Erythroblast (primary cell): Measurements from ENCODE around the gene ELMOD3.

Experiments
- GATA1 ChIP-seq: IDR thresholded peaks from 2 replicates; pipeline ENCODE4 v1.6.1; 2011; ENCODE audit warnings: low read depth, mild to moderate bottlenecking, control low read depth, low read length, moderate library complexity
- POLR2A ChIP-seq: IDR thresholded peaks from 2 replicates; pipeline ENCODE4 v1.6.1; 2011; ENCODE audit warnings: mild to moderate bottlenecking, low read length

DNA sequence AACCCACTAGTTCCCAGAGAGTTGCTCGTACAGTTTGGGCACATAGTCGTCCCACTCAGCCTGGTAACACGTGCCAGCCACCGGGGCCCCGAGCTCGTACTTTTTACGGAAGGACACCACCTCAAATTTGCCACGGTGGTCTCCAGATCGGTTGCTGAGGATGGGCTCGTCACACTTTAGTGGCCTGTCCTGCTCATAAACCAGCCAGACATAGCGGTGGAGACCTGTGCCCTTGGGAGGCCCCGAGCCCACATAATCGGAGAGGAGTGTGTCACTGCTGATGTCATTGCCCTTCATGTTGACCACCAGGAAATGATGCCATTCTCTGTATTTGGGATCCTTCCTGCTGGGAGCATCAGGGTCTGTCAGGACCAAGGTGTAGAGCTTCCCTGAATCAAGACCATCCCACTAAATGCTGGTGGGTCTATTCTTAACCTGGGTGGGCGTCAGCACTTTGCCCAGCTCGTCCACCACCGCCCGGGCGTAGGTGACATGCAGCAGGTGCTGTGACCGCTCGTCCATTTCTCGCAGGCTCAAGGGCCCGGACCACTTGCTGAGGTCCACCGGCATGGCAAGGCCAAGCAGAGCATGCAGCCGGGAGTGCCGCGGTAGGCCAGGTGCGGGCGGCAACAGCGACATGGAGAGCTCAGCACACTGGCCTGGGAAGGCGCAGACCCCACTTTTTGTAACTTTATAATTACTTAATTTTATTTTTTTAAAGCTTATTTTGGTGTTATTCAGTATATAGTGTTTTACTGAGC lies 13.1 kb upstream of the ELMOD3 start:
- TF ChIP-seq POLR2A (no peak), GATA1 (no peak)
